Kidney epithelial cell (primary cell): ENCODE results near the gene WNT2B. TPM values are rescaled to one million over a fixed set of nuclear protein-coding genes. Genes with fewer than 3 reads are reported as not detected.

Experiments
- DNase-seq: peaks from one replicate; pipeline ENCODE4 v3.0.0-alpha.2; 2010; ENCODE audit warnings: low read depth
- H3K27me3 ChIP-seq: 2 replicates; pipeline ENCODE4 v1.6.0; 2011; ENCODE audit warnings: low read length; ENCODE audit not compliant: control insufficient read depth, insufficient read depth
- H3K36me3 ChIP-seq: 2 replicates; pipeline ENCODE4 v1.5.1; 2011; ENCODE audit warnings: low read length; ENCODE audit not compliant: control insufficient read depth, insufficient read depth
- H3K4me3 ChIP-seq: 2 replicates; pipeline ENCODE4 v1.5.1; 2011; ENCODE audit warnings: low read depth, mild to moderate bottlenecking, control low read depth, low read length
- CTCF ChIP-seq: IDR thresholded peaks from 2 replicates; pipeline ENCODE4 v1.5.1; 2011; ENCODE audit warnings: mild to moderate bottlenecking, moderate library complexity, low read length, control low read depth, inconsistent platforms; ENCODE audit not compliant: insufficient read depth, poor library complexity, severe bottlenecking
- total RNA-seq: library from RNA; depleted of rRNA; stranded (reverse); fragments of >200 nt; gene quantifications from 2 replicates; pipeline ENCODE4 v1.2.3, GENCODE V29; 2015

WNT2B gene
- total RNA-seq, 1 donor from 2014 or later, result 1.3 TPM

GRCh38 chr1:112509660-112510178 lies 954 bp downstream of the WNT2B start:
- H3K36me3 ChIP-seq, result no peaks in the 10 kb centered on the region
- H3K27me3 ChIP-seq, result peaks cover 25% of the 10 kb centered on the region
- DNase-seq, result no peak
- H3K4me3 ChIP-seq, result peak overlapping the region; percentile 29
- TF ChIP-seq CTCF, result no peak

GRCh38 chr1:112510340-112510739 lies 1.6 kb downstream of the WNT2B start:
- Histone ChIP-seq H3K4me3 (no peak overlapping the region), H3K36me3 (no peaks in the 10 kb centered on the region), H3K27me3 (peaks cover 25% of the 10 kb centered on the region)
- no peak for TF ChIP-seq CTCF
- DNase-seq, result no peak

GRCh38 chr1:112511897-112512296 lies 3.1 kb downstream of the WNT2B start:
- Histone ChIP-seq H3K27me3 (peaks cover 25% of the 10 kb centered on the region), H3K36me3 (no peaks in the 10 kb centered on the region), H3K4me3 (no peak overlapping the region)
- DNase-seq, result no peak
- no peak for TF ChIP-seq CTCF

GRCh38 chr1:112513112-112513870 lies 4.5 kb downstream of the WNT2B start:
- H3K4me3 ChIP-seq, result no peak overlapping the region

GRCh38 chr1:112514901-112515300 lies 6.1 kb downstream of the WNT2B start:
- no peak for TF ChIP-seq CTCF
- no peak for DNase-seq
- no peaks in the 10 kb centered on the region for H3K36me3 ChIP-seq
- peaks cover 3% of the 10 kb centered on the region for H3K27me3 ChIP-seq
- no peak overlapping the region for H3K4me3 ChIP-seq

More at GRCh38 chr1:112513112-112513870, 4.5 kb downstream of the WNT2B start:
- Histone ChIP-seq H3K36me3 (no peaks in the 10 kb centered on the region), H3K27me3 (peaks cover 18% of the 10 kb centered on the region)
- TF ChIP-seq CTCF, result no peak
- DNase-seq, result no peak
